ENCODE data around the gene CAPN15. TPM values are rescaled to one million over a fixed set of nuclear protein-coding genes. Genes with fewer than 3 reads are reported as not detected.
"Not testable (repeated sequence)": the region's sequence is repeated elsewhere in the genome, so short reads cannot be mapped to it uniquely, and the experiment has no call there.

CAPN15 gene
- total RNA-seq, 1 donor from 2014 or later, result 49.2 TPM

DNA sequence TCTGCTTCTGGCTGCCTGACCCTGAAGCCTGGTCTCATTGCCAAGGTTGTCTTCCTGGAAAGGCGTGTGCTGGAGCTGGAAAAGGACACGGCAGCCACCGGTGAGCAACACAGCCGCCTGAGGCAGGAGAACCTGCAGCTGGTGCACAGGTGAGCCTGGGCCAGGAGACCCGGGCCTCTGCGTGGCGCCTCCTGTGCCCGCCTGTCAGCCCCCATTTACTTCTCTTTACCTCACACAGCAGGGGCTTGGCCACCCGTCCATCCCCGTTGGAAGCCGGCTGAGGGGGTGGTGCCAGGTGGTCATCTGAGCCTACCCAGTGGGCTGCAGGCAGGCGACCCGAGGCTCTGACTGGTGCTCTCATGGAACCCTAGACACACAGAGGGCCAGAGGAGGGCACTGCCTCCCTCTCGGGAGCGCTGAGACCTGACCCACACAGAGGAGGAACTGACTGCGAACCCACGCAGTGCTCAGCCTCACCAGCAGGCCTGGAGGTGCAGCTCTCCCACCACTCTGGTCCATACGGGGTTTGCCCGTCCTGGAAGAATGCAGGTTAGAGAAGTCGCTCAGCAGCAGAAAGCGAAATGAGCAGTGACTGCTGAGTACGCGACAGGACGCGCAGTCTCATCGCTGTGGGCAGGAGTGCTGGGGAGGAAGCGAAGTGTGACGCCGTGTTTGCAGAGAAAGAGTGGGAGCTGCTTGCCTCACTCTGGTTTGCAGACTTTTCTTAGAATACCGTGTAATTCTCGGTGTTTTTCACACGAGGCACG, 21.9 kb upstream of the CAPN15 start:
- DNase-seq (ENCODE audit: low spot score), result no peak

DNA sequence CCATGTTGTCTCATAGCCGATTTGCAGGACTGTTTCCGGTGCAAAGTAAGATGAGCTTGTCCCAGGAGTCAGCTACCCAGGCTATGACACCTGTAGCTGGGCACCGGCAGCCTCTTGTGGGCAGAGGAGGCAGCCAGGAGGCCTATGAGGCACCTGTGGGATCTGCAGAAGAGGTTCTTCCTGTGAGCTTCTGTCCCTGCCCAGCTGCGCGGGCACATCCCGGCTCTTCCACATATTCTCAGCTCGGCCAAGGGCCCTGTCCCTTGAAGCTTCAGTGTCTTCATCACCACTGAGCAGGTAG, 21.3 kb upstream of the CAPN15 start:
- no peak for DNase-seq (ENCODE audit: low spot score)

DNA sequence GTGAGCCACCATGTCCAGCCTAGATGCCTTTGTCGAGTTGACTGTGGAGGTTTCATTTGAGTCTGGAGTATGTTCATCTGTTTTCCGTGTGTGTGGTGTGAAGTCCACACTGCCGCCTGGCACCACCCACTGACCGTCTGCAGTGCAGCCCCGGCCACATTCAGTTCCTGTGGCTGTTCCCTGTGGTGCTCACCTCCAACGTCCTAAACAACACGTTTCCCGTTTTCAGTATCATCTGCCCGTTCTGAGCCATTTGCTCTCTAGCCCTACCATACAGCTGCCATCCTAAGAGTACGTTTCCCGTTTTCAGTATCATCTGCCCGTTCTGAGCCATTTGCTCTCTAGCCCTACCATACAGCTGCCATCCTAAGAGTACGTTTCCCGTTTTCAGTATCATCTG, 20.0 kb upstream of the CAPN15 start:
- not testable (repeated sequence) for DNase-seq (ENCODE audit: low spot score)

DNA sequence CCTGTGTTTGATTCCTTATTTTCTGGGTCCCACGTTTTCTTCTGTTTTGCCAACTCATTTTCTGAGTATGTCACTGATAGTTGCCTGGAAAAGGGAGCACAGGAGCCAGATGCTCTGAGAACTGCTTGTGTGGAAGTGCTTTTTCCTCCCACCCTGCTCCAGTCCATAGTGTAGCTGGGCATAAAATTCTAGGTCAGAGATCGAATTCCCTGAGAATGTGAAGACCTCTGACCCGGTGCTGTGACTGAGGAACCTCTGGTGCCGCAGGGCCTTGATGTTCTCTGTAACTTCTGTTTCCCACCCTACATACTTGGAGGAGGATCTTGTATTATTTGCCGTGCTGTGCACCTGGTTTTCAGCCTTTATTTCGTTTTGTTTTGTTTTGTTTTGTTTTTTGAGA, 19.5 kb upstream of the CAPN15 start:
- no peak for DNase-seq (ENCODE audit: low spot score)

- no peak for DNase-seq (ENCODE audit: low spot score)
Observed at GRCh38 chr16:508884-509736, 18.4 kb upstream of the CAPN15 start.

DNA sequence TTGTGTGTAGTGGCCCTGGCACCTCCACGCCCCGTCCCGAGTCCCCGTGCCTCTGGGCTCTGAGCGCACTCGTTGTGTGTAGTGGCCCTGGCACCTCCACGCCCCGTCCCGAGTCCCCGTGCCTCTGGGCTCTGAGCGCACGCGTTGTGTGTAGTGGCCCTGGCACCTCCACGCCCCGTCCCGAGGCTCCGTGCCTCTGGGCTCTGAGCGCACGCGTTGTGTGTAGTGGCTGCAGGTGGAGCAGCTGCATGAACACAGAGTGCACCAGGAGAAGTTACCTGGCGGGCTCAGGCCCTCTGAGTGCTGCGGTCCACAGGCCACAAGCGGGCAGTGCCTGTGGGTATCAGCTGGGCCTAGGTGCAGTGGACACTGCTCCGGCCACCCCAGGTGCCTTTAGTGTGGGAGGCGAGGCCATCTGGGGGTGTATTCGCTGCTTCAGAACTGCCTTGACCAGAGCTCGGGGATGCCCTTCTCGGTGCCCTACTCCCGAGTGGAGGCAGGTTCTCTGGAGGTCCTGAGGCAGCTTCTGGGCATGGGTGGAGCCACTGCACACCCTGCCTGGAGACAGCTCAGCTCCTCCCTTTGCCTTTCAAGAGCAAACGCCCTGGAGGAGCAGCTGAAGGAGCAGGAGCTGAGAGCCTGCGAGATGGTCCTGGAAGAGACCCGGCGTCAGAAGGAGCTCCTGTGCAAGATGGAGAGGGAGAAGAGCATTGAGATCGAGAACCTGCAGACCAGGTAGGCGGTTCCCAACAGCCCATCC, 17.3 kb upstream of the CAPN15 start:
- DNase-seq (ENCODE audit: low spot score), result no peak

DNA sequence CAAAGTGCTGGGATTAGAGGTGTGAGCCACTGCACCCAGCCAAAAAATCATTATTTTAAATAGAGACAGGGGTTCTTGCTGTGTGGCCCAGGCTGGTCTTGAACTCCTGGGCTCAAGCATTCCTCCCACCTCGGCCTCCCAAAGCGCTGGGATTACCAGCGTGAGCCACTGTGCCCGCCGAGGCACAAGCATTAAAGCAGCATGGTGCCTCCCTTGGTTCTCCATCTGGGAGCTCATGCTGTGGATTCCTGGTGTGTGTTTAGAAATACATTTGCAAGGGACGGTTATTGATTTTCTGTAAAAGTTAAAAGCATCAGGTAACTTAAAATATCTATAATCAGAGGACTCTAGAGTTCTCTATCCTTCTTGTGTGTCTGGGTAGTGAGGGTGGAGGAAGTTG, 14.7 kb upstream of the CAPN15 start:
- DNase-seq (ENCODE audit: low spot score), result no peak

- no peak for DNase-seq (ENCODE audit: low spot score)
Observed at GRCh38 chr16:513950-514349, 13.6 kb upstream of the CAPN15 start.

GRCh38 chr16:515175-515938, 12.2 kb upstream of the CAPN15 start:
- DNase-seq (ENCODE audit: low spot score), result no peak

DNA sequence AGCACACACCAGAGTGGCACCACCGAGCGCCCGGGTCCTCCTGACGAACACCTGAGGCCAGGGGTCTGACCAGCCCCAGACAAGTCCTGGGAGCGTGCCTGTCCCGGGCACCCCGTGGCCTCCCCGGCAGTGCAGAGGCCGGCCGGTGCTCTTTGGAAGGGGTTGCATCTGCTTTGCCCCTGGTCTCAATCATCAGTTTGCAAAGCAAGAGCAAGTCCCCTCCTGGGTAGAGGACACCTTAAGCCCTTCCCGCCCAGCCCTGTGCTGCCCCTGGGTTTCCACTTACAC, 11.6 kb upstream of the CAPN15 start:
- DNase-seq (ENCODE audit: low spot score), result no peak

DNA sequence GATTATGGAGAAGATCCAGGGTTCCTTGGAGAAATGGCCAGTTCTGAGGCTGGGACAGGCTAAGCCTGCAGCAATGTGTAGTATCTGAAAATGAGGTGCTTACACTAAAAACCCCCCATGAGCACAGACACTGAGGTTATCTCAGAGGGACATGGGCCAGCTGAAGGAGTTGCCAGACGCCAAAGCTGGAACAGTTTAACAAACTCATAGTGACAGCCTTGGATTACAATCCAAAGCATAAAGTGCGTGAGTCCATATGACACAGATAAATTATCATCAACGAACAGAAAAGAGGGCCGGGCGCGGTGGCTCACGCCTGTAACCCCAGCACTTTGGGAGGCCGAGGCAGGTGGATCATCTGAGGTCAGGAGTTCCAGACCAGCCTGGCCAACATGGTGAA, 11.2 kb upstream of the CAPN15 start:
- DNase-seq (ENCODE audit: low spot score), result no peak

DNA sequence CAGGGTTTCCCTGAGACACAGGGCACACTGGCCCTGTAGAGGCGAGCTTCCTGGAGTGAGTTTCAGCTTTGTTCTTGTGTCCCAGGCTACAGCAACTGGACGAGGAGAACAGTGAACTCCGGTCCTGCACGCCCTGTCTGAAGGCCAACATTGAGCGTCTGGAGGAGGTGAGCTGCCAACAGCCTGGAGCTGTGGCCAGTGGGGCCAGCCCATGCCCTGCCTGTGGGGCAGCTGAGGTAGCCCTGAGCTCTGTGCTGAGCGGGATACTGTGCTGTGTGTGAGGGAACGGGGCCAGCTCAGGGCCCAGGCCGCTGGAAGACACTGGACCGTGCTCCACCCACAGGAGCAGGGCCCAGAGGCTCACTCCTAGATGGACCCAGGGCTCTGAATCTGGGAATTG, 8.7 kb upstream of the CAPN15 start:
- DNase-seq (ENCODE audit: low spot score), result no peak

- DNase-seq (ENCODE audit: low spot score), result no peak
Observed at GRCh38 chr16:519425-519824, 8.1 kb upstream of the CAPN15 start.

DNA sequence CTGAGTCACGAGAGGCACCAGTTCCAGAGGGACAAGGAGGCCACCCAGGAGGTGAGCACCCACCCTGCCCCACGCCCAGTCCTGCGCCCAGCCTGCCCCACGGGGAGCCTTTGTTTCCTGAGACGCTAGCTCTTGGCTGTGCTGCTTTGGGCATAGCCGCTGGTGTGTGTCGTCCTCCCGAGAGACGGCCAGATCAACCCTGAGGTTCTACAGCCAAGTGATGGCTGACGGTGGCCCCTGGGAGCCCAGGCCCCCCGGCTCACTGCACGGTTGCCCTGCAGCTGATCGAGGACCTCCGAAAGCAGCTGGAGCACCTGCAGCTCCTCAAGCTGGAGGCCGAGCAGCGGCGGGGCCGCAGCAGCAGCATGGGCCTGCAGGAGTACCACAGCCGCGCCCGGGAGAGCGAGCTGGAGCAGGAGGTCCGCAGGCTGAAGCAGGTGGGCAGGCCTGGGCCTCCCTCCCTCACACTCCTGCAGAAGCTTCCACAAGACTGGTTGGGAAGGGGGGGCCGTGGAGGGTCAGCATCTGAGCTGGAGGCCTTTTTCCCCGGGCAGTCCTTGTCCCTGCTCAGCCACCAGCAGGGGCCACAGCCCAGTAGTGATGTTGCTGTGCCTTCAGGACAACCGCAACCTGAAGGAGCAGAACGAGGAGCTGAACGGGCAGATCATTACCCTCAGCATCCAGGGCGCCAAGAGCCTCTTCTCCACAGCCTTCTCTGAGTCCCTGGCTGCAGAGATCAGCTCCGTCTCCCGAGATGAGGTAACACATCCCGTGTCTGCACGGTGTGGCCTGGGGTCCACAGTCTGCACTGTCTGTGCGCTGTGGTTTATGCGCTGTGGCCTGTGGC, 7.4 kb upstream of the CAPN15 start:
- no peak for DNase-seq (ENCODE audit: low spot score)

DNA sequence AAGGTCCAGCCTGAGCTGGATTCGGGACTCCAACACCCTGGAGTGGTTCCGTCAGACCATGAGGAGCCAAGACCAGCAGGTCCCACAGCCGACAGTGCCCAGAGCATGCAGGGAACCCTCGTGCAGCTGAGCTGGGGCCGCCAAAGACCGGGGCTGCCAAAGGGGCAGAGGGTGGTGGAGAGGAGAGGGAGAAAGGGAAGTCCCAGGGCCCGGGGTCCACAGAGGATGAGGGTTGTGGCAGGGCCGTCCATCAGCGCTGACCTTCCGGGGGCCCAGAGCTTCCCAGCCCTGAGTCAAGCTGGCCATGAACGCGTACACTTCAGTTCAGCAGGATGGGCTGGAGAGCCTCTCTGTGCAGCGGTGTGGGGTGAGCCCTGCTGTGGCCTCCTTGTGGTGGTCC, 6.7 kb upstream of the CAPN15 start:
- no peak for DNase-seq (ENCODE audit: low spot score)

GRCh38 chr16:521381-522210, 5.9 kb upstream of the CAPN15 start:
- no peak for DNase-seq (ENCODE audit: low spot score)

DNA sequence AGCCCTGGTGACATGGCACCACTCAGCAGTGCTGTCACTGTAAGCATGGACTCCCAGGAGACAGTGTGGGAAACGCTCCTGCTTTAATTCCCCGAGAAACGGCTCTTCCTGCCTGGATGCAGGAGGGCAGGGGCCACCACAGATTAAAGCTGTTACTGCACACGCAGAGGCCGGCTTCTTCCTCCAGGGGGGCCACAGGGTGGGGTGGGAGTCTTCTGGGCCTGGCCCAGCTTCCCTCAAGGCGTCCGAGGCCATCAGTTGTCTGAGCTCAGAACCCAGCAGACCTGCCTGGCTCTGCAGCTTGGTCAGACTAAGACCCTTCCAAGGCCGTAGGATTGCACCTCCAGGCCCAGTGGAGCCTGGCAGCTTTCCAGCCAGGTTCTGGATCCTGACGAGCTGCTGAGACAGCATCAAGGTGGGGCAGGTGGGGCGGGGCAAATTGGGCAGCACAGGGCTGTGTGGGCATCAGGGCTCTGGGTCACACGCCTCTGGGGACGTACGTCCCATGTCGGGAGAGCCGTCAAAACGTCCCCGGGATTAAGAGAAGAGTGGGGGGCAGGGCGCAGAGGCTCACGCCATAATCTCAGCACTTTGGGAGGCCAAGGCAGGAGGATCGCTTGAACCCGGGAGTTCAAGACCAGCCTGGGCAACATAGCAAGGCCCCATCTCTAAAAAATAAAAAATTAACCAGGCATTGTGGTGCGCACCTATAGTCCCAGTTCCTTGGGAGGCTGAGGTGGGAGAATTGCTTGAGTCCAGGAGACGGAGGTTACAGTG, 5.0 kb upstream of the CAPN15 start:
- no peak for DNase-seq (ENCODE audit: low spot score)

- no peak for DNase-seq (ENCODE audit: low spot score)
Observed at GRCh38 chr16:523097-523741, 4.3 kb upstream of the CAPN15 start.

Measured in mesenteric fat pad (tissue), 1 donor.